GM18520 (cell line): ENCODE results near the gene CDC14A.

Experiments used
- ATAC-seq: cut with Tn5 transposase; IDR thresholded peaks from one replicate; pipeline ENCODE4 v1.9.1; 2021; ENCODE audit not compliant: unreplicated experiment

The CDC14A gene

DNA sequence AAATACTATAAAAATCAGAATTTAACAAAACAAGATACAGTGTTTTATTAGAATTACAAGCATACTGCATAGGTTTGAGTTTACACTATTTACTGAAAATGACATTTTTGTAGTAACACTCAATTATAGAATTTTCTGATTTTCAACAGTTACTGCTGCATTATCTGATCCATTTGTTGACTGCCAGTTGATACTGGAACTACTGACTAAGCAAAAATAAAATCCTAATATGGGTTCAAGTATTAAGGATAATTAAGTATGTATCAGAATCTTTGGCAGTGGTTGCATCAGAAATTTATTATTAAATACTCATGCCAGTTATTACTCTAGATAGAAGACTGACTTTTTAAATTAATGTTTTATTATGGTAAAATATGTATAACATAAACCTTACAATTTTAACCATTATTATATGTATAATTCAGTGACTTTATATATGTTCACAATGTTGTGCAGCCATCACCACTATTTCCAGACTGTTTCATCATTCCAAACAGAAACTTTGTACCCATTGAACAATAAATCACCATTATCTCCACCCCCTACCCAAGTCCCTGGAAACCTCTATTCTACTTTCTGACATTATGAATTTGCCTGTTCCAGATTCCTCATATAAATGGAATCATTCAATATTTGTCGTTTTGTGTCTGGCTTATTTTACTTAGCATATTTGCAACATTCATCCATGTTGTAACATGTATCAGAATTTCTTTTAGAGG is 127.5 kb downstream of the CDC14A start:
- no peak for ATAC-seq

- no peak for ATAC-seq
Observed at GRCh38 chr1:100481303-100481702, 129.0 kb downstream of the CDC14A start.

GRCh38 chr1:100482167-100482566 is 129.9 kb downstream of the CDC14A start:
- ATAC-seq = no peak

DNA sequence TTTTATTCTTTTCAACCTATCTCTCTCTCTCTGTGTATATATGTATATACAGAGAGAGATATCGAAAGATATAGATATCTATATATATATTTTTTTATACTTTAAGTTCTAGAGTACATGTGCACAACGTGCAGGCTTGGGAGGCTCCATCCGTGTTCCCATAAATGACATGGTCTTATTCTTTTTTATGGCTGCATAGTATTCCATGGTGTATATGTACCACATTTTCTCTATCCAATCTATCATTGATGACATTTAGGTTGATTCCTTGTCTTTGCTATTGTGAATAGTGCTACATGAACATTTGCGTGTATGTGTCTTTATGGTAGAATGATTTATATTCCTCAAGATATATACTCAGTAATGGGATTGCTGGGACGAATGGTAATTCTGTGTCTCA is 130.4 kb downstream of the CDC14A start:
- no peak for ATAC-seq

DNA sequence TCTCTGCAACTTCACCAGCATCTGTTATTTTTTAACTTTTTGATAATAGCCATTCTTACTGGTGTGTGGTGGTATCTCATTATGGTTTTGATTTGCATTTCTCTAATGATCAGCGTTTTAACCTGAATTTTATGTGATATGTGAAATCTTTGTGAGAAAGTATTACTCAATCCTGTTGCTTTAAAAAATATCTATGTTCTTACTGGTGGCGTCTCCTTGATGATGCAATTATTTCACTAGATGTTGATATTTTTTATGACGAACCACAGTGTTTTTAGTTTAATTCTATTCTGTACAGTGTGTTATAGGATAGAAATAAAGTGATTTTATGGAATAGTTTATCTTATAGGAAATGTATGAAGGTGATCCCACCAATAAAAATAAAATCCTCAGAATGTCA is 130.9 kb downstream of the CDC14A start:
- ATAC-seq = no peak

DNA sequence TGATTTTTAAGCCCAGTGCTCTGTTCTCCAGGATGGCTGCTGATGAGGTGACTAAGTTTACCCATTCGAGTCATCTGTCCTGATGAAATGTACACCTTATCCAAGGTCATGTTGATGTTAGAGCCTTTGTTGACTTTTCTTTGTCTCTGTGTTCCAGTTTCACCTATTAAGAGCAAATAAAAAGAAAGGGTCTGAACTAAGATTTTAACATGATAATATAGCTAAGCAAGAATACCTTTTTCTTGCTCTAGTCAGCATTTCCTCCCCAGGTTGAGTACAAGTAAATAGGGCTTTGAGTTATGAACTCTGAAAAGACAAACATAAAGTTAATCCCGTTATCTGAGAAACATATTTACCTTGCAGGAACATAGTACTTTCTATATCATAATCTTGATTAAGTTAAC is 133.6 kb downstream of the CDC14A start:
- ATAC-seq = no peak

GRCh38 chr1:100494393-100495084 is 142.2 kb downstream of the CDC14A start:
- ATAC-seq = no peak

GRCh38 chr1:100496896-100497295 is 144.6 kb downstream of the CDC14A start:
- no peak for ATAC-seq

DNA sequence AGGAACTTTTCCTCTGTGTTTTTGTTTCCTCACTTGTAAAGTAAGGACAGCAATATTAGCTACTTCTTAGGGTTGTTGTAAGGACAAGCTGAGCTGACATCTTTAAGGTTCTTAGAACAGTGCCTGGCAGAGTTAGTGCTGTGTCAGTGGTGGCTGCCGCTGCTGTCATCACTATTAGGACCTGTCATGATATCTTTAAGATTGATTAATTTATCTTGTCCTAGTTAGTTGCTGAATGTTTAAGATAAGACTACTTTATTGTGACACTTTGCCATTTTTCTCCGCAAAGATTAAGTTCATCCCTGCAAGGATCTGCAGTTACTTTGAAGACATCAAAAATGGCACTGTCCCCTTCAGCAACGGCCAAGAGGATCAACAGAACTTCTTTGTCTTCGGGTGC is 145.5 kb downstream of the CDC14A start:
- no peak for ATAC-seq

- no peak for ATAC-seq
Observed at GRCh38 chr1:100499194-100499811, 147.0 kb downstream of the CDC14A start.

- ATAC-seq = no peak
Observed at GRCh38 chr1:100502052-100502792, 149.9 kb downstream of the CDC14A start.

DNA sequence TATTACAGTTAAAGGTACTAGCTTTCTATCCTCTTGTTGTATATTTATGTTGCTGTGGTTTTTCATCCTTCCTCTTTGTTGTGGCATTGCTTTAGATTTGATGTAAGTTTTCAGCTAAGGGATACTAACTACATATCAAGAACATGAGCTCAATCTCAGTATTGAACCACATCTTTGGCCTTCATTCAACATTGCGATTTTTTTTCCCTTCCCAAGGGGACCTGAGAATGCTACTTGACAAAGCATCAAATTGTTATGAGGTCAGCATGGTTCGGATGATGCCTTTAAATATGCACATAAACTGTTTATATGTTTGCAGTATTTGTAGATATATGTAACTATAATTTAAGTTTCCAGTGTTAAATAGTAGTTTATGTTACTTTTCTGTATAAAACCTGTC is 153.9 kb downstream of the CDC14A start:
- no peak for ATAC-seq

GRCh38 chr1:100510451-100510850 is 158.1 kb downstream of the CDC14A start:
- ATAC-seq = no peak

GRCh38 chr1:100511058-100511457 is 158.8 kb downstream of the CDC14A start:
- no peak for ATAC-seq

GRCh38 chr1:100511773-100512172 is 159.5 kb downstream of the CDC14A start:
- ATAC-seq = no peak

GRCh38 chr1:100512803-100513352 is 160.6 kb downstream of the CDC14A start:
- ATAC-seq = no peak

GRCh38 chr1:100516857-100517256 is 164.6 kb downstream of the CDC14A start:
- ATAC-seq = no peak

DNA sequence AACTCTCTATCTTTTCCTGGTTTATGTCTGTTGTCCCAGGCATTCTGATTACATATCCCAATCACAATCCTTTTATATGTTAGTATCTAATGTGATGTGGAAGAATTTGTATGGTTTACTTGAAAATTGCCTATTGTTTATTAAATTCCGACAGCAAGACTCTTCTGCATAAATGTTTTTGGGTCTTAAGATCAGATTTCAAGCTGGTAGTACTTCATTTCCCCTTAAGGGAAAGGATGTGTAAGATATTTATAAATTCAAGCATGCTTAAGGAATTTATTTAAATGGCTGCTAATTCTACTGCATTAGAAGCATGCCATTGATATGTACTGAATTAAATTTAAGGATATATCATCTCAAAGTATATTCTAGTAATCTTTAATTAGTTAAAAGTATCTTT is 165.2 kb downstream of the CDC14A start:
- ATAC-seq = no peak

DNA sequence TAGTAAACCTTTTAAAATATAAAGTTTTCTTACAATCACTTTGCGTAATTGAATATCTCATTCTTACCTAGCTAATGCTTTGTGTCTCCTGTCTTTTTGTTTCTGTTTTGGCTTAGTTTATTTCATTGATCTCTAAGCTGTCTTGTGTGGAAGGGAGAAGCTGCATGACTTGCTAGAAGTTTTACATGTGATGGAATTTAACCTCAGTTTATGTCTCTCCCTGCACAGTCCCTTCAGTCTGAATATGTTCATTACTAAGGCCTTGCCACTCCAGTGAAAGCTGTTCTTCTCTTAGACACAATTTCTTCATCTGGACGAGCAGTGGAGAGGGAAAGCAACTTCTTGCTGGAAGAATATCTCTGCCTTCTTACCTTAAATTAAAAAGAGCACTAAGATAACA is 165.7 kb downstream of the CDC14A start:
- no peak for ATAC-seq

DNA sequence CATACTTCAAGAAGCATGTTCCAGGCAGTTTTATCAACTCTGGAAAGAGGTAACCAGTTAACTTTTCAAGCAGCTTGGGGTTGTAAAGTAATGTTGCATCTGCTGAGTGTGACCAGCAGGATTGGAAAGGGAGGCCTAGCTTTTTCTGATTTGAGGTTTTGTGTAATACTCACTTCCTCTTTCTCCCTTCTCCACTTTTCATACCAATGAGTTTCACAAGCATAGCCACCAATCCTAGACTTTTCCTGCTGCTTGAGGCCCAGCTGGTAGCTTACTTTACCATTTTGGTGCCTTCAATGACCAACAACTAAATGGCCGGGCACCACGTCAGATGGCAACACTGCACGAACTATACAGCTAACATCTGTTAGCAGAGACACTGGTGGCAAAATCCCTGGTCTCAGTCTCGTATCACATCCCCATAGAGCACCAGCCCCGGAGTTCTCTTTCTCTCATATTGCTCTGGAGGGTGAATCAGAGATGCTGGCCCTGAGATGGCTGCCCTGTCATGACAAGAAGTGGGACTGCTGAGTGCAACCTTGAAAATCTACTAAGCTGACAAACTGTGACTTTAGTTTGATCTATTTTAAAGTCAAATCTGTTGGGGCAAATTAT is 170.8 kb downstream of the CDC14A start:
- peak; percentile 70 for ATAC-seq

DNA sequence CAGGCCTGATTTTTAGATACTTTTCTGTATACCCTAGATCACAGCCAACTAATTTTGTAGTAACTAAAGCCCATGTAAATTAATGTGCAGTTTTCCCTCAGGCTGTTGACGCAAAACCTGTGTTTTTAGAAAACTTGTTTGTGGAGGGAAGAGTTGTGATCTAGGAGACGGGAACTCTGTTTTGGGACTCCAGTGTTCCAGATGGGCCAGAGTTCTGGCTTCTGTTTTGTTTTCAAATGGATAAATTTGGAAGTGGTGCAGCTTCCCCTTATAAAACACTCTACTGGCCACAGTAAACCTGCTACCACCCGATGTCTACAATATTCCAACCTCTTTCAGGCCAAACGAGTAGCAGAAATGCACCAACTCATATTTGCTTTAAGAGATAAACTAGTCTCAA is 172.0 kb downstream of the CDC14A start:
- ATAC-seq = no peak
